Endothelial cell of umbilical vein (primary cell): Measurements from ENCODE around the gene BACH2.

Source experiments
- CTCF ChIP-seq, 2 donors: IDR thresholded peaks; 1 replicate in 1 of 2; 2 replicates in 1 of 2; pipeline ENCODE4 v1.5.1; 2011; ENCODE audit warnings: low read length in 2 of 2, mild to moderate bottlenecking in 2 of 2, moderate library complexity in 2 of 2, control low read depth in 1 of 2, inconsistent platforms in 1 of 2, low read depth in 1 of 2; ENCODE audit not compliant: insufficient read depth in 1 of 2; ENCODE audit errors: extremely low read depth in 1 of 2
- POLR2A ChIP-seq: IDR thresholded peaks from 2 replicates; pipeline ENCODE4 v1.6.1; 2012; ENCODE audit warnings: low read depth, mild to moderate bottlenecking, control low read depth, low read length

DNA sequence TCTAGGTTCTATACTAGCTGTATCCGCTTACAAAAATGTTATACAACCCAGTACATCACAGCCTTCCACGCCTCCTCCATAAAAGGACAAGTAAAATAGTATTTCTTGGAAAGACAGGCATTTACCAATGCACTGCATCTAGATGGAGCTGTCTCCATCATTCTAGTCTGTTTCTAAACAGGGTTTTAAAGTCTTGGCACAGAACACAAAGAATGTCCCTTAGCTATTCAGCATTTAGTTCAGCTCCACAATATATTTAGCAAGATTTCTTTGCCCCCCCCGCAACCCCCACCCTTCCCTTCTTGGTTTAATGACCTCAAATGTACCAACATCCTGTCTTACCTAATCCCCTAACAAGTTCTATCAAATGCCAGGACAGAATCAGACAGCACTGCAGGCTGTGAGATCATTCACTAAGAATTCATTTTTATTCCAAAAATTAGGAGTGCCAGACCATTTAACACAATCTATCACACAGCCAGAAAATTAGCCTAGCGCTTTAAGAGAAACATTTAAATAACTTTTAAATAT is 198.6 kb downstream of the BACH2 start:
- TF ChIP-seq CTCF (IDR thresholded peaks at IDR 0.05; ENCODE audit: extremely low read depth in 1 of 2, insufficient read depth in 1 of 2, low read depth in 1 of 2, low read length in 2 of 2) (peak in 1 of 2 donors; percentile 16), POLR2A (no peak)
